AG10803 (cell line): ENCODE results near the gene HDAC3.

Experiments
- DNase-seq: peaks from one replicate; pipeline ENCODE4 v3.0.0; 2010; ENCODE audit warnings: low read depth
- H3K4me3 ChIP-seq: 2 replicates; pipeline ENCODE4 v1.5.1; 2011; ENCODE audit warnings: mild to moderate bottlenecking, low read length, control low read depth
- TF ChIP-seq, protein P1 (sequence below): conservative IDR thresholded peaks from 2 replicates; pipeline ENCODE4 v1.5.1; 2011; ENCODE audit warnings: mild to moderate bottlenecking, low read length, control low read depth, inconsistent platforms

The HDAC3 gene

DNA sequence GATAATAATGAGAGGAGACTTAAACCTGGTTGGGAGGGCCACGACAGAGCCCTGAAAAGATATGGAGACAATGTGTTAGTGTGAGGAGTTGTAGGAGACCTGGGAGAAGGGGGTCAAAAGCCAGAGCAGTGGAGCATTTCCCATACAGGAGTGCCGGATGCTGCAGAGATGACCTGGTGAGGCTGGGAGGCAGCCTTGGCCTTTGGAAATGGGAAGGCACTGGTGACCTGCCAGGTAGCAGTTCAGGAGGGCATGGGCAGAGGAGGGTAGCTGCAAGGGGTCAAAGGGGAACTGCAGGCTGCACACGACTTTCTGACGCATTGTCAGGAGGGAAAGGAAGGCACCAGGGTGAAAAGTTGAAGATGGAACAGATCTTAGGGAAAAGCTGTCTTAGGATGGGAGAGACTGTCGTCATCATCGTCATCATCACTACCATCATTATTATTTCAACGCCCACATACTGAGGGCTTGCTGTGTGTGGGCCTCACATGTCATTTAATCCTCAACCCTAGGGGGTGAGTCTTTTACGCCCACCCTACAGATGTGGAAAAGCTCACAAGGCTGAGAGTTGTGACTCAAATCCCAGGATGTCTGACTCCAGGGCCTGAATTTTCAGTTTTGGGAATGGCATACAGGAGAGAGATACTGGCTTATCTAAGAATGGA is 32.1 kb upstream of the HDAC3 start:
- TF ChIP-seq, protein P1, sequence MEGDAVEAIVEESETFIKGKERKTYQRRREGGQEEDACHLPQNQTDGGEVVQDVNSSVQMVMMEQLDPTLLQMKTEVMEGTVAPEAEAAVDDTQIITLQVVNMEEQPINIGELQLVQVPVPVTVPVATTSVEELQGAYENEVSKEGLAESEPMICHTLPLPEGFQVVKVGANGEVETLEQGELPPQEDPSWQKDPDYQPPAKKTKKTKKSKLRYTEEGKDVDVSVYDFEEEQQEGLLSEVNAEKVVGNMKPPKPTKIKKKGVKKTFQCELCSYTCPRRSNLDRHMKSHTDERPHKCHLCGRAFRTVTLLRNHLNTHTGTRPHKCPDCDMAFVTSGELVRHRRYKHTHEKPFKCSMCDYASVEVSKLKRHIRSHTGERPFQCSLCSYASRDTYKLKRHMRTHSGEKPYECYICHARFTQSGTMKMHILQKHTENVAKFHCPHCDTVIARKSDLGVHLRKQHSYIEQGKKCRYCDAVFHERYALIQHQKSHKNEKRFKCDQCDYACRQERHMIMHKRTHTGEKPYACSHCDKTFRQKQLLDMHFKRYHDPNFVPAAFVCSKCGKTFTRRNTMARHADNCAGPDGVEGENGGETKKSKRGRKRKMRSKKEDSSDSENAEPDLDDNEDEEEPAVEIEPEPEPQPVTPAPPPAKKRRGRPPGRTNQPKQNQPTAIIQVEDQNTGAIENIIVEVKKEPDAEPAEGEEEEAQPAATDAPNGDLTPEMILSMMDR: no peak
- no peak overlapping the region for H3K4me3 ChIP-seq
- DNase-seq: no peak

DNA sequence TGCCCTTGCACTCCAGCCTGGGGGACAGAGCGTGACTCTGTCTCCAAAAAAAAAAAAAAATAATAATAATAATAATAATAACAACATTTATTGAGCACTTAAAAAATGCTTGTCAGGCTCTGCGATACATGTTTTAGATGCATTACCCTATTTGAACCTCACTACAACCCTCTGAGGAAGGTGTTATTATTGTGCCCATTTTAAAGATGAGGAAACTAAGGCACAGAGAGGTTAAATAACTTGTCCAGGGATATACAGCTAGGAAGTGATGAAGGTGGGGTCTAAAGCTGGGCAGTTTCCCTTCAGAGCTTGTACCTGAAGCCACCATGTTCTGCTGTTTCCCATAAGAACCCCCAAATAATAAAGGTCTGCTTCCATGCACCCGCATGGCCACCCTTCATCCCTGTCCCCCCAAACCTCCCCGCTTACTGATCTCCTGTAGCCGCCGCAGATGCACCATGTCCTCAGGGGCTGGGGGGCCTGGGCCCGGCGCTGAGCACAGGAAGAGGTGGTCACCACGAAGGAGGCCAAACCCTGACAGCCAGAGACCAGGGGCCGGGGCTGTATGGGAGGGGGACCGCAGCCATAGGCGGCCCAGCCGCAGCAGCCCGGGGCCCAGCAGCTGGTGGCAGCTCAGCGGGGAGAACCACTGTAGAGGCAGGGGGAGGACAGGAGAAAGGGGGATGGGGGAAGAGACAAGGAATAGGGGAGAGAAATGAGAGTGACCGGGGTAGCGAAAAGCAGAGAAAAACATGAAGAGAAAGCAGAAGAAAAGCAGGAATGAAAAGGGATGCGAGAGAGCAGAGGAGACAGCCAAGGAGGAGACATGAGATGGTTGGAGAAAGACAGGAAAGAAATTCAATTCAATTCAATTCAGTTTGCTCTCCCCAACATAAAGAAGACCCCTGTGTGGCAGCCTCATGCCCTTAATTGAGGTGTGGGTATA is 29.6 kb upstream of the HDAC3 start:
- TF ChIP-seq, protein P1: no peak
- no peak overlapping the region for H3K4me3 ChIP-seq
- no peak for DNase-seq

- TF ChIP-seq, protein P1: peak; percentile 91
- no peak overlapping the region for H3K4me3 ChIP-seq
Measured at GRCh38 chr5:141664733-141665461, 28.2 kb upstream of the HDAC3 start.

DNA sequence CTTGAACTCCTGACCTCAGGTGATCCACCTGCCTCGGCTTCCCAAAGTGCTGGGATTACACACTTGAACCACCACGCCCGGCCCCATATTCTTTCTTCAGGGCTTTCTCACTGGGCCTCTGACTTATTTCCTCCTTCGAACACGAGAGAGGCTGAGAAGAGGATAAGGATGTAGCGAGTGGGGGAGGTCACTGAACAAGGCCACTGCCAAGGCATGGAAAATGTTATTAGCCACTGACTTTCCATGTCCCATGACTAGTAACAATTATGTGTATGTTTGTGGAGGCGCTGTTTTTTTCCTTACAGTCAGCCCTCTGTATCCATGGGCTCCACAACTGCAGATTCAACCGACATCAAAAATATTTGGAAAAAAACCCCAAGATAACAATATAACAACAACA is 26.9 kb upstream of the HDAC3 start:
- DNase-seq: no peak
- H3K4me3 ChIP-seq: no peak overlapping the region
- TF ChIP-seq, protein P1: no peak

More at GRCh38 chr5:141664733-141665461, 28.2 kb upstream of the HDAC3 start:
- DNase-seq: peak; percentile 59

- no peak overlapping the region for H3K4me3 ChIP-seq
- TF ChIP-seq, protein P1: no peak
- DNase-seq: no peak
Measured at GRCh38 chr5:141662028-141662427, 25.4 kb upstream of the HDAC3 start.

- H3K4me3 ChIP-seq: no peak overlapping the region
- peak; percentile 86 for DNase-seq
- TF ChIP-seq, protein P1: no peak
Measured at GRCh38 chr5:141657937-141658545, 21.4 kb upstream of the HDAC3 start.
